ENCODE results near the gene RAVER1.

The RAVER1 gene

DNA sequence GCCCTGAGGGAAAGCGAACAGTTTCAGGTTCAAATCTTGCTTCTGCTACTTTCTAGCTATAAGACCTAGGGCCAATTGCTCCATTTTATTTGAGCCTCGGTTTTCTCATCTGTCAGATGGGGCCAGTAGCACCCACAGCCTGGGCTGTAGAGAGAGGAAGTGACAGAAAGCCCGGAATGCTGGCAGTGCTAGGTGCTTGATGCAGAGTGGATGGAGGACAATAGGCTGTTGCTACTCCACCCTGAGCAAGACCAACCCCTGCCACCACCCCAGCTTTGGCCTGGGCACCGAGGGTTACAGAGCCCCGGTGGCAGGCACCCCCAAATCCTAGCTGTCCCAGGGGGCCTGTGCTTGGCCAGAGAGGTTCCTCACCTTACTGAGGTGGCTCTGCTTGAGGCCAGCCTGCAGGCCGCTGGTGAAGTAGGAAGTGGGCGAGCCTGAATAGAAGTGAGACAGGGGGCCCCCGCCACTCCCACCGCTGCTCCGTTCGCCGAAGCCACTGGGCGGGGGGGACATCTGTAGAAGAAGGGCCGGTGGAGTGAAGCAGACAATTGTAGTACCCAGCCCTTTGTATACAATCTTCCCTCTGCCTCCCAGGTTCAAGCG is 15.4 kb downstream of the RAVER1 start:
- no peak for DNase-seq (ENCODE audit: low read depth in 2 of 2)

DNA sequence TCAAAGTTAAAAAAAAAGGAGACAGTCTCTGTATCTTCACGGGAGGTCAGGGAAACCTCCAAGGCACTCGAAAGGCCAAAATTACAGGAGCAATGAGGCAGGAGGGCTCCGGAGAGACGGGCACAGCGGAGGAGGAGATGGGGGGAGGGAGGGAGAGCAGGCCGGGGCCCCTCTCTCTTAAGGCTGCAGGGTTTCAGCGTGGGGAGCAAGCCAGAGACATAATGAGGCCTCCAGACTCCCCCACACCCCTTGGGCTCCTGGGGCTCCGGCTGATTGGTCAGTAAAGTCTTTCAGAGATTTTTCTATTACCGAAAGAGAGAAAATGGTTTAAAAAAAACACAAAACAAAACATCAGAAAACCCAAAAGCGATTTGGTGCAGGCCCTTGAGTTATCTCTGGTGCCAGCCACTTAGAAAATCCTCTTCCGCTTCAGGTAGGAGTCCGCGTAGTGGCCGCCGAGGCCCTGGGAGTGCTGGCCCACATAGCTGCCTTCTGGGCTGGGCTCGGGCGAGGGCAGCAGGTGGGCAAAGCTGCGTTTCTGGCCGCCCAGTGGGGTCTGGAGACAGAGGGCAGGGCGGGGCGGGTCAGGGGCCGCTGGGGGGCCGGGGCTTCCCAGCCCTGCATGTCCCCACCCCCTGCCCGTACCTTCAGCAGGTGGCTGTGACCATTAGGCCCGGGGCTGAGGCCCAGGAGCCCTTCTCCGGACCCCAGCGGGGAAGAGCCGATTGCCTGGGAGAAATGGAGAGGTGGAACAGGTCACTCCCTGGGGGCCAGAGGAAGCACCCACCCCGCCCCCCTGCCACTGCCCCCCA is 16.1 kb downstream of the RAVER1 start:
- no peak for DNase-seq (ENCODE audit: low read depth in 2 of 2)

GRCh38 chr19:10316229-10317044 is 16.9 kb downstream of the RAVER1 start:
- DNase-seq (ENCODE audit: low read depth in 2 of 2), result no peak

- peak; percentile 82 to 84 for DNase-seq (ENCODE audit: low read depth in 2 of 2)
These were observed 17.8 kb downstream of the RAVER1 start, which contains the start of gene FDX2 for GRCh38 chr19:10315335-10316214. FDX2 (minus strand) TSS chr19:10316015; CDS start chr19:10315996, 19 bp downstream.

- DNase-seq (ENCODE audit: low read depth in 2 of 2), result no peak
These were observed 23.9 kb downstream of the RAVER1 start, which contains the start of gene ZGLP1 for GRCh38 chr19:10309423-10309822. ZGLP1 (minus strand) TSS chr19:10309815.

DNA sequence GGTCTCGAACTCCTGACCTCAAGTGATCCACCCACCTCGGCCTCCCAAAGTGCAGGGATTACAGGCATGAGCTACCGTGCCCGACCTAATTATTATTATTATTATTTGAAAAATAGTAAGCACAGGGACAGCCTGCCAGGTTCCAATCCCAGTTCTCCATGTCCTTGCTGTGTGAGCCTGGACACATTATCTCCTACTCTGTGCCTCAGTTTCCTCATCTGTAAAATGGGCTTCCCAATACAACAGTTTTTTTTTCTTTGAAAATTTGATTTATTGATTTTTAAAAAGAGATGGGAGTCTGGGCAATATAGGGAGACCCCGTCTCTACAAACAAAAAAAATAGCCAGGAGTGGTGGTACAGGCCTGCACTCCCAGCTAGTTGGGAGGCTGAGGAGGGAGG is 27.0 kb downstream of the RAVER1 start:
- DNase-seq (ENCODE audit: low read depth in 2 of 2), result no peak

DNA sequence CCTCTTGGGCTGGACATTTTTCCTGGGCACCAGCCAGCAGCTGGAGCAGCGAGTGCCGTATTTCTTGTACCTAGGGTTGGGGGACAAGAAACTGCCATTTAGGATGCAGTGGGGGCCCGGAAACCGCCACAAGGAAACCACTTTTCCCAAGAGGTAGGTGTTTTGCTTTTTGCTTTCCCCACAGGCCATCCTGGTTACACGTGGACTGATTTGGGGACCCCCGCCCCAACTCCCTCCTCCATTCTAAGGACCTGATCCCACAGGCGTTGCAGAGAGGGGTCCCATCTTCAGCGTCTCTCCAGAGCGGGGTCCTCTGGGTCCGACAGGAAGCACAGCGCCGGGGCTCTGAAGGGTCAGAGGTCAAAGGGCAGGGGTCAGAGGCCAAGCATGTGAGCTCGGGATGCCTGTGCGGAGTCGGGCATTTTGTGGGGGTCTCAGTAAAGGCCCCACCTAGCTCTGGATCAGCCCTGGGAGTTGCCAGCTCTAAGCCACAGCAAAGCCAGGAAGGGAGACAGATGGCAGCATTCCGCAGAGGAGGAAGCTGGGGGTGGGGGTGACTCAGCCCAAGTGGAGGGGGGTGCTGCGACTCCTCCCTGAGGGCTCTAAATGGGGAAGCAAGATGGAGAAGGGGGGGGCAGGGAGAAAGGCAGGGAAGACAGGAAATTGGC is 28.1 kb downstream of the RAVER1 start:
- no peak for DNase-seq (ENCODE audit: low read depth in 2 of 2)

- no peak for DNase-seq (ENCODE audit: low read depth in 2 of 2)
These were observed 33.5 kb downstream of the RAVER1 start for GRCh38 chr19:10299545-10300458.

DNA sequence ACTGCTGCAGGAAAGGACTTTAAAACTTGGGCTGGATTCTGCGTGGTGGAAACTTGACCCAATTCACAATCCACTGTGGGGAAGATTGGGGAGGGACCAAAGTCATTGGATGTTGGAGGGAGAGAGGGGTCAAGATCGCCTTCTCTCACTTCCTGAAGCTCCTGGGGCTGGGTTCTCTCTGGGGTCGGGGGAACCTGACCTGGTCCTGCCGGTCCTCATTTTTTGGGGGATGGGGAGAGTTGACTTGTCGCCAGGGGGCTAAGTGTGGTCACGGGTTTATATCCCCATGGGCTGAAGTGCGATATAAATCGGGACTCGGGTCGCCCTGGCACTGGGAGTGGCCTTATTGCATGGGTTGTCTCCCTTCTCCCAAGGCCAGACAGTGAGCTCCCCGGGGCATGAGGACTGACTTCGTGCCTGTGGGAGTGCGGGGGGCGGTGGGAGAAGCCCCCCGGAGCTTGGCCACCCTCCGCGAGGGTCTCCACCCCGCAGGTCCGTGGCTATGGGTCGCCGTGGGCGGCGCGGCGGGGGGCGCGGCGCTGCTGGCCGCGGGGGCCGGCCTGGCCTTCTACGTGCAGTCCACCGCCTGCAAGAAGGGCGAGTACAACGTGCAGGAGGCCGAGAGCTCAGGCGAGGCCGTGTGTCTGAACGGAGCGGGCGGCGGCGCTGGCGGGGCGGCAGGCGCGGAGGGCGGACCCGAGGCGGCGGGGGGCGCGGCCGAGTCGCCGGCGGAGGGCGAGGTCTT is 37.3 kb downstream of the RAVER1 start:
- no peak for DNase-seq (ENCODE audit: low read depth in 2 of 2)

DNA sequence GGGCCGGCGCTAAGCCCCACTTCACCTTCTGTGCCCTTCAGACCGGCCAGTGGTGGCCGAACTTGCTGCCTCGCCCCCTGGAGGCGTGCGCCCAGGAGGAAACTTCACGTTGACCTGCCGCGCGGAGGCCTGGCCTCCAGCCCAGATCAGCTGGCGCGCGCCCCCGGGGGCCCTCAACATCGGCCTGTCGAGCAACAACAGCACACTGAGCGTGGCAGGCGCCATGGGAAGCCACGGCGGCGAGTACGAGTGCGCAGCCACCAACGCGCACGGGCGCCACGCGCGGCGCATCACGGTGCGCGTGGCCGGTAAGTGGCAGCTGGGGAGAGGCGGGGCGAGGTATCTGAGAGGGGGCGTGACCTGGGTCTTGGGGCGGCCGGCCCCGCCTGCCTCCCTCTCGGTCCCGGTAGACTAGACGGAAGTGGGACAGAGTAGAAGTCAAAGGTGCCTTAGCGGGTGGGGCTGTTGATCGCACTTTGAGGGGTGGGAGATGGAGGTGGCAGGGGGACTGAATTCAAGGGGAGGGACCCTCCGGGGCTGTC is 38.0 kb downstream of the RAVER1 start:
- no peak for DNase-seq (ENCODE audit: low read depth in 2 of 2)

GRCh38 chr19:10294368-10294697 is 39.0 kb downstream of the RAVER1 start:
- no peak for DNase-seq (ENCODE audit: low read depth in 2 of 2)

- no peak for DNase-seq (ENCODE audit: low read depth in 2 of 2)
These were observed 39.5 kb downstream of the RAVER1 start for GRCh38 chr19:10293637-10294367.

DNA sequence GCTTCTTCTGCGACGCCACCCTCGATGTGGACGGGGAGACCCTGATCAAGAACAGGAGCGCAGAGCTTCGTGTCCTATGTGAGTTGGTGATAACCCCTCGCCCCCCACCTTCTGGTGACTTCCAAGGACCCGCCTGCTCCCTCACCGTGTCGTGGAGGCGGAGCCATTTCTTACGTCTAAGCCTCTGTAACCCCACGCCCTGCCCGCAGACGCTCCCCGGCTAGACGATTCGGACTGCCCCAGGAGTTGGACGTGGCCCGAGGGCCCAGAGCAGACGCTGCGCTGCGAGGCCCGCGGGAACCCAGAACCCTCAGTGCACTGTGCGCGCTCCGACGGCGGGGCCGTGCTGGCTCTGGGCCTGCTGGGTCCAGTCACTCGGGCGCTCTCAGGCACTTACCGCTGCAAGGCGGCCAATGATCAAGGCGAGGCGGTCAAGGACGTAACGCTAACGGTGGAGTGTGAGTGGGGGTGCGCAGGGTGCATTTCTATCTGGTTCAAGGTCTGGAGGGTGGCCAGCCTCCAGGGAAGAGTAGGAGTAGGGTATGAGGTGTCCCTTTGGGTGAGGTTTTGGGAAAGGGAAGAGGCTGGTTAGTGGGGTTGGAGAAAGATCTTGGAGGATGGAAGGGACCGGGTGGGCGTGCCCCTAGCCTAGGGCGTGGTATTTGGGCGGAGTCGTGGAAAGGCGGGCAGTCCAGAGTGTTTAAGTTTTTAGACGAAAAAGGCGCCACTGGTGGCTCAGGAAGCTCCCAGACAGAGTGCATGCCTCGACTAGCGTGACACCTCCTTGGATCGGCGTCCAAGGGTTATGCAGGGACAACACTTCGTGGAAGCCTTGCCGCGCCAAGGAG is 40.3 kb downstream of the RAVER1 start:
- no peak for DNase-seq (ENCODE audit: low read depth in 2 of 2)

- peak; percentile 68 to 69 for DNase-seq (ENCODE audit: low read depth in 2 of 2)
These were observed 41.0 kb downstream of the RAVER1 start for GRCh38 chr19:10292206-10292788.

DNA sequence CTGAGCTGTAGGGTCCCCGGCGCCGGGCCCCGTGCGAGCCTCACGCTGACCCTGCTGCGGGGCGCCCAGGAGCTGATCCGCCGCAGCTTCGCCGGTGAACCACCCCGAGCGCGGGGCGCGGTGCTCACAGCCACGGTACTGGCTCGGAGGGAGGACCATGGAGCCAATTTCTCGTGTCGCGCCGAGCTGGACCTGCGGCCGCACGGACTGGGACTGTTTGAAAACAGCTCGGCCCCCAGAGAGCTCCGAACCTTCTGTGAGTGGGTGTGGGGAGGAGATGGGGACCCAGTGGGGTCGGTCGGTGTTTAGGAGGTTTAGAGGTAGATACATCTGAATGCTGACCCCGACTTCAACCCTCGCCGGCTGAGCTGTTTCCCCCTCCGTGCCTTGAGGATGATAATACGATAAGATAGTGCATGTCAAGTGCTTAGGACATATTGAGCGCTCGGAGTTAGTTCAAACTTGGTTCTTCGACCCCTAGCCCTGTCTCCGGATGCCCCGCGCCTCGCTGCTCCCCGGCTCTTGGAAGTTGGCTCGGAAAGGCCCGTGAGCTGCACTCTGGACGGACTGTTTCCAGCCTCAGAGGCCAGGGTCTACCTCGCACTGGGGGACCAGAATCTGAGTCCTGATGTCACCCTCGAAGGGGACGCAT is 41.6 kb downstream of the RAVER1 start:
- DNase-seq (ENCODE audit: low read depth in 2 of 2), result no peak

GRCh38 chr19:10290876-10291553 is 42.3 kb downstream of the RAVER1 start:
- no peak for DNase-seq (ENCODE audit: low read depth in 2 of 2)

Data from stimulated activated CD8-positive, alpha-beta memory T cell treated with anti-CD3 and anti-CD28 coated beads, Interleukin-15, amount 100 ng/mL, for 48 hours (primary cell).